Natural killer cell (primary cell): Measurements from ENCODE around the gene BARHL1. TPM values are rescaled to one million over a fixed set of nuclear protein-coding genes. Genes with fewer than 3 reads are reported as not detected.
A peak's percentile ranks its signal among the peaks of the same experiment; 100 is the strongest.

Source experiments
- ATAC-seq, 3 donors: fragments of 150-1000 bp in 2 of 3; fragments of 200-7000 bp in 1 of 3; cut with Tn5 transposase; 1 replicate in 1 of 3; 2 replicates in 2 of 3; pipeline ENCODE4 v1.10.0; 2021; ENCODE audit warnings: mild to moderate bottlenecking in 2 of 3, moderate library complexity in 2 of 3
- DNase-seq, 2 donors: peaks; one replicate each; pipeline versions ENCODE4 v3.0.0 to v3.0.0-alpha.2; 2013 to 2021; ENCODE audit warnings: mixed read lengths in 1 of 2
- H3K27ac ChIP-seq: one replicate; pipeline ENCODE4 v1.5.1; 2013; ENCODE audit warnings: mild to moderate bottlenecking, low read length
- H3K27me3 ChIP-seq: one replicate; pipeline ENCODE4 v1.6.1; 2013; ENCODE audit warnings: low read length; ENCODE audit not compliant: control insufficient read depth, insufficient read depth
- H3K36me3 ChIP-seq: one replicate; pipeline ENCODE4 v1.6.1; 2013; ENCODE audit warnings: low read length; ENCODE audit not compliant: control insufficient read depth, insufficient read depth
- H3K4me1 ChIP-seq: one replicate; pipeline ENCODE4 v1.6.1; 2013; ENCODE audit warnings: low read length; ENCODE audit not compliant: control insufficient read depth, insufficient read depth
- H3K4me3 ChIP-seq: one replicate; pipeline ENCODE4 v1.5.1; 2013; ENCODE audit warnings: low read length
- H3K9me3 ChIP-seq: one replicate; pipeline ENCODE4 v1.6.1; 2013; ENCODE audit warnings: low read length; ENCODE audit not compliant: control insufficient read depth, insufficient read depth
- H3K27ac Mint-ChIP-seq, 2 donors: one replicate each; pipeline ENCODE4 v1.8.0; 2022; ENCODE audit warnings: mild to moderate bottlenecking in 2 of 2, mixed read lengths in 2 of 2, moderate library complexity in 1 of 2
- H3K27me3 Mint-ChIP-seq, 2 donors: one replicate each; pipeline ENCODE4 v1.8.0; 2022; ENCODE audit warnings: low read depth in 2 of 2, mixed read lengths in 2 of 2
- H3K36me3 Mint-ChIP-seq: one replicate; pipeline ENCODE4 v1.8.0; 2022; ENCODE audit warnings: mixed read lengths
- H3K4me1 Mint-ChIP-seq, 2 donors: one replicate each; pipeline ENCODE4 v1.8.0; 2022; ENCODE audit warnings: mixed read lengths in 2 of 2
- H3K4me3 Mint-ChIP-seq: one replicate; pipeline ENCODE4 v1.8.0; 2022; ENCODE audit warnings: mild to moderate bottlenecking, moderate library complexity, mixed read lengths
- H3K9me3 Mint-ChIP-seq, 2 donors: one replicate each; pipeline ENCODE4 v1.8.0; 2022; ENCODE audit warnings: mixed read lengths in 2 of 2
- WGBS: methylation state at CpG from one replicate; pipeline ENCODE4 v1.1.7; 2013; ENCODE audit warnings: missing lambda C conversion rate; ENCODE audit not compliant: insufficient coverage; 5-methylcytosine and 5-hydroxymethylcytosine counted together
- intact Hi-C: fragments of 100-400 bp; cut with micrococcal nuclease; formaldehyde crosslinking; loops from one replicate; pipeline ENCODE4 v1.14.2; 2022
- total RNA-seq, 4 donors: library from RNA; stranded (reverse); fragments of 120-200 nt in 1 of 4; gene quantifications; one replicate each; pipeline versions ENCODE4 v1.2.3 to v1.2.4, GENCODE V29; 2013 to 2022
- TF ChIP-seq, protein P1 (sequence below): fragments of 200-600 bp; IDR thresholded peaks from one replicate; pipeline ENCODE4 v1.8.0; 2022; ENCODE audit warnings: antibody characterized with exemption

Gene BARHL1
- total RNA-seq, 3 donors from 2014 or later (not counting 1 experiment from before 2014, with no cell fraction given) = not detected

DNA sequence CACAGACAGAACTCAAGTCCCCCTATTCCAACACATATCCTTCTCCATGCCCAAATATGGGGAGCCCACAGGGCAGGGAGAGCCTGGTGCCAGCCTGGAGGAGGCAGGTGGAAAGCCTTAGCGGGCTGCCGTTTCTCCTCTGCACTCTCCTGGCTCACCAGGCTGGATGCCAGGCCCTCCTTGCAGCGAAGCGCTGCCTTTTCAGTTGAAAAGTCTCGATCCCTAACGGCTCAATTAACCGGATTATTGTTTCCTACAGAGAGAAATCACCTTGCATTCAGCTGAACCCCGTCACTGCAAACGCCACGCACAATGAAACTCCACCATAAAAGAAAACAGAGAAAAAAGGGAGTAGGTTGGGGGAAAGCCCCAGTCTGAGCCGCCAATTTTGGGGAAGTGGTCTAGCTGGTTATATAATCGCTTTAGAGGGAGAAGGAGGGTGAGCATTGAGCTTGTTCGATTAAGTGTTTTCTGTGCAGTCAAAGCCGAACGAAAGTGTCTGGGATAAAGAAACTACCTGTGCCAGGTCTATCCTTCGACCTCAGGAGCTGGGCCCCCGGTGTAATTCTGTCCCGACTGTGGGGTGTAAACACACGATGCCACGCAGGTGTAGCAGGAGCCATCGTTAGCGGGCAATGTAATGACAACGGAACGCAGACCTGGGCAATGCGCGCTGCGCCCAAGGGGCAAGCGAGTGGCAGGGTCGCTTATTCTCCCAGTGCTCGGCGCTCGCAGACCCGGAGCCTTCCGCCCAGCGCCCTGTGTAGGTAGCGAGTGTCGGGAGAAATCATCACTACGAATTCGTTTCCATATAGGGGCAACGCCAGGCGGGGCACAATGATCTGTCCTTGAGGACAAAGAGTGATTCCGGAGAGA lies 3.8 kb downstream of the BARHL1 start:
- no peaks in the 10 kb centered on the region for H3K36me3 ChIP-seq
- H3K4me1 Mint-ChIP-seq = peaks cover 16 to 23% of the 10 kb centered on the region in 2 donors
- peaks cover 59 to 62% of the 10 kb centered on the region in 2 donors for H3K27me3 Mint-ChIP-seq
- 6% methylated on average over 40 of the region's 42 CpGs for whole genome bisulfite sequencing
- no peak overlapping the region for H3K4me3 ChIP-seq
- intact Hi-C loops = no loop called here
- no peaks in the 10 kb centered on the region for H3K9me3 Mint-ChIP-seq
- no peak overlapping the region for H3K27ac Mint-ChIP-seq
- peak in 1 of 2 donors; percentile 24 for DNase-seq
- H3K4me3 Mint-ChIP-seq = no peak overlapping the region
- H3K9me3 ChIP-seq = no peaks in the 10 kb centered on the region
- ATAC-seq = no peak
- H3K27ac ChIP-seq = no peak overlapping the region
- H3K27me3 ChIP-seq = peaks cover 90% of the 10 kb centered on the region
- H3K36me3 Mint-ChIP-seq = no peaks in the 10 kb centered on the region
- peaks cover 21% of the 10 kb centered on the region for H3K4me1 ChIP-seq
- TF ChIP-seq, protein P1, sequence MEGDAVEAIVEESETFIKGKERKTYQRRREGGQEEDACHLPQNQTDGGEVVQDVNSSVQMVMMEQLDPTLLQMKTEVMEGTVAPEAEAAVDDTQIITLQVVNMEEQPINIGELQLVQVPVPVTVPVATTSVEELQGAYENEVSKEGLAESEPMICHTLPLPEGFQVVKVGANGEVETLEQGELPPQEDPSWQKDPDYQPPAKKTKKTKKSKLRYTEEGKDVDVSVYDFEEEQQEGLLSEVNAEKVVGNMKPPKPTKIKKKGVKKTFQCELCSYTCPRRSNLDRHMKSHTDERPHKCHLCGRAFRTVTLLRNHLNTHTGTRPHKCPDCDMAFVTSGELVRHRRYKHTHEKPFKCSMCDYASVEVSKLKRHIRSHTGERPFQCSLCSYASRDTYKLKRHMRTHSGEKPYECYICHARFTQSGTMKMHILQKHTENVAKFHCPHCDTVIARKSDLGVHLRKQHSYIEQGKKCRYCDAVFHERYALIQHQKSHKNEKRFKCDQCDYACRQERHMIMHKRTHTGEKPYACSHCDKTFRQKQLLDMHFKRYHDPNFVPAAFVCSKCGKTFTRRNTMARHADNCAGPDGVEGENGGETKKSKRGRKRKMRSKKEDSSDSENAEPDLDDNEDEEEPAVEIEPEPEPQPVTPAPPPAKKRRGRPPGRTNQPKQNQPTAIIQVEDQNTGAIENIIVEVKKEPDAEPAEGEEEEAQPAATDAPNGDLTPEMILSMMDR = no peak

DNA sequence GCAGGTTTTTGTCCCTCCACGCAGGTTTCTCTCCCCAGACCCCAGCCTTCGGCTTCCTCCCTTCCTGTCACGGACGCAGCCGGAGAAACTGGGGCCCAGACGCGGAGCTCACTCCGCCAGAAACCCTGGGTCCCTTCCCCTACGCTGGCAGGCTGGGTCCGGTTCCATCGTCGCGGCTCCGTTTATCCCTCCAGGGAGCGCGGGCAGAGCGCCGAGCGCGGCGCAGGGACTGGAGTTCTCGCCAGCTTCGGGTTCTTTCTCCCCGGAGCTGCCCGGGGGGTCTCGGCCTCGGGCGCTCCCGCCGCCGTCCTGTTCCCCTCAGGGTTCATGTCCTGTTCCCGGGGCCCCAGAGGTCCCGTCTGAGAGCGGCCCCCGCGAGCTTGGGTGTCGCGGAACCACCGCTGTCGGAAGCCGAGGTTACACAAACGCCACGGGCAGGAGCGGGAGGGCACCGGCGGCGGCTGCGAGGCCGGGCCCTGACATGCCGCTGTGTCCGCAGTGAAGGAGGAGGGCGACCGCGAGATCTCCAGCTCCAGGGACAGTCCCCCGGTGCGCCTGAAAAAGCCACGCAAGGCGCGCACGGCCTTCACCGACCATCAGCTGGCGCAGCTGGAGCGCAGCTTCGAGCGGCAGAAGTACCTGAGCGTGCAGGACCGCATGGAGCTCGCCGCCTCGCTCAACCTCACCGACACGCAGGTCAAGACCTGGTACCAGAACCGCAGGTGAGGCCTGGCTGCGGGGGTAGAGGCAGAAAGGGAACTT lies 4.6 kb downstream of the BARHL1 start:
- peaks cover 59 to 60% of the 10 kb centered on the region in 2 donors for H3K27me3 Mint-ChIP-seq
- H3K9me3 Mint-ChIP-seq = no peaks in the 10 kb centered on the region
- Histone ChIP-seq H3K27ac (no peak overlapping the region), H3K27me3 (peaks cover 91% of the 10 kb centered on the region), H3K36me3 (no peaks in the 10 kb centered on the region), H3K9me3 (no peaks in the 10 kb centered on the region), H3K4me1 (peaks cover 14% of the 10 kb centered on the region), H3K4me3 (no peak overlapping the region)
- intact Hi-C loops = no loop called here
- H3K27ac Mint-ChIP-seq = no peak overlapping the region
- DNase-seq (no peak), ATAC-seq (no peak)
- H3K4me1 Mint-ChIP-seq = peaks cover 8 to 16% of the 10 kb centered on the region in 2 donors
- H3K36me3 Mint-ChIP-seq = no peaks in the 10 kb centered on the region
- WGBS = 4% methylated on average over 74 of the region's 74 CpGs
- TF ChIP-seq, protein P1 = no peak
- no peak overlapping the region for H3K4me3 Mint-ChIP-seq

DNA sequence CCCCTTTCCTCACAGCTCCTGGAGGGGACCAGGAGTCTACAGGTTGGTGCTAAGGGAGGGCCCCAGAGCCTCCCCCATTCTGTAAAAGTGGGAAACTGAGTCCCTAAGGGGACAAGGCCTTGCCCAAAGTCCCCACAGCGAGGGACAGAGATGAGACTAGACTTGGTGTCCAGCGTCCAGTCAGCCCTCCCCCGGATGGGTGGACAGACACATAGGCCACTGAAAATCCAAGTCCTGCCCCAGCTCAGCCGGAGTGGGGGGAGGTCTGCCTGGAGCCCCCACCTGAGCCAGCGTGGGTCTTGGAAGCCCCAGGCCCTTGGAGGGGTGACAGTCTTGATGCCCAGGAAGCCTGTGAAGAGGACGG lies 5.2 kb downstream of the BARHL1 start:
- Histone ChIP-seq H3K27me3 (peaks cover 91% of the 10 kb centered on the region), H3K27ac (no peak overlapping the region), H3K4me3 (no peak overlapping the region), H3K9me3 (no peaks in the 10 kb centered on the region), H3K36me3 (no peaks in the 10 kb centered on the region), H3K4me1 (peaks cover 9% of the 10 kb centered on the region)
- H3K4me1 Mint-ChIP-seq = peaks cover 7 to 15% of the 10 kb centered on the region in 2 donors
- TF ChIP-seq, protein P1 = no peak
- intact Hi-C loops = no loop called here
- no peak overlapping the region for H3K27ac Mint-ChIP-seq
- H3K9me3 Mint-ChIP-seq = no peaks in the 10 kb centered on the region
- no peak for DNase-seq
- 10% methylated on average over 6 of the region's 6 CpGs for WGBS
- peaks cover 62 to 63% of the 10 kb centered on the region in 2 donors for H3K27me3 Mint-ChIP-seq
- no peak for ATAC-seq
- H3K36me3 Mint-ChIP-seq = no peaks in the 10 kb centered on the region
- no peak overlapping the region for H3K4me3 Mint-ChIP-seq
